ENCODE data around the gene CDH4. TPM values are rescaled to one million over a fixed set of nuclear protein-coding genes. Genes with fewer than 3 reads are reported as not detected.

CDH4 gene
- total RNA-seq, 2 donors from 2014 or later: 0.19 to 0.65 TPM

DNA sequence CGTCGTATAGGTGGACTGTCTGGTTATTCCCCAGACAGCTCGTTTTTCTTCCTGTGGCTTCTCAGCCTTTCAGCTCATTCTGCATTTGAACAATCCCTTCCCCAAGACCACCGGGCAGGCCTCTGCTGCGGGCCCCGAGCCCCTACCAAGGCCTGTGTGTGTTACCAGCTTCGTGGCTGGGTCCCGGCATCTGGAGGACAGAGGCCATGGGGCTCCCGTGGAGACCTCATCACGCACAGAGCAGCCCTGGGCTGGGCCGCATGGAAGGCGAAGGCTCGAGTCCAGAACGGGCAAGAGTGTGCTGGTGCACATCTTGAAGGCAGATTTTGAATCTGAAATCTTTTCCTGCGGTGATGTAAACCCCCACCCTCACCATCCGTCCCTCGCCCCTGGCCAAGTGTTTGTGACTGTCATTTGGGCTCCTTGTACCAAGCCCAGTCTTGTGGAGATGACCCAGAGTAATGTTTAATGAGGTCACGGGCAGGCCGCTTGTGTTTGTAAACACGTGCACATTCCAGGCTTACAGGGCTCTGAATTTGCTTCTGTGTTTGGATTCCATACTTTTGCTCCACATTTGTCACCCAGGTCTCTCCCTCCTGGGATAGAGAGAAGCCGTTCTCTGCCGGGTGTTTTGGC is 119.6 kb downstream of the CDH4 start:
- DNase-seq (ENCODE audit: low spot score): peak; percentile 78
- intact Hi-C loops (cut with DNase I): no loop called here

DNA sequence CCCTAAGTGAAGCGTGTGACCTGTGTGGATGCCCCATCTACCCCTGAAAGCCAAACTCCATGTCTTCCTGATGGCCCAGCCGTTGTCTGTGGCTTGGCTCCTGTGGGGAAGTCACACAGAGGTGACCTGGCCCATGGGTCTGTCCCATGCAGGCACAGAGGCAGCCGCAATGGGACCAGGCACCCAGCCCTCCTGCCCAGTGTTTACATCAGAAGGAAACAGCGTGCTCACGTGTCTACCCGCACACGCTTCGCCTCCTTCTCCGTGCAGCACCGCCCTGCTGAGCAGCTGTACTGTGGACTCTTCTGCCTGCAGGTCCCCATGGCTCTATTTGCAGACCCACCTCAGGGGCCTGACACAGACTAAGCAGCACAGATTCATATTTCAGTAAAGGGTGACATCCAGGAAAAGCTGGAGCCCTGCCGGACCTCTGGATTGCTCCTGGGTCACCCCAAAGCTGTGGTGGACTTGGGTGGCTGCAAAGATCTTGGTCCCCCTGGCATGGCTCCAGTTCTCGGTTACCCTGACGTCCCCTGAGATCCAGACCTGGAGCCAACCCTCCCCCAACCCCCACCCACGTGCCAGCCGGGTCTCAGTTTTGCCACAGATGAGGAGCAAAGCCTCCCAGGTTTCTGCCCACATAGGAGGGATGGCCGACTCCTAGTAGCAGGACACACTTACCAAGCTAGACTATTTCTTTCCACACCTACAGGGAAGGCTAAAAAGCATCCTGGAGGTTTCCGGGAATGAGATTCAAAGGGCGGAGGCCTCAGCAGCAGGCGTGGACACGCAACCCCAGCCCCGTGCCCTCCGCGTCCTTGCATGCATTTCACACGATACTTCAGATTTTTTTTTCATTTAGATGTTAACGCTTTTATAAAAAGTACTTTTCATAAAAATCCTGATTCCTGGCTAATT is 120.3 kb downstream of the CDH4 start:
- intact Hi-C loops (cut with DNase I): no loop called here
- peak; percentile 57 for DNase-seq (ENCODE audit: low spot score)

DNA sequence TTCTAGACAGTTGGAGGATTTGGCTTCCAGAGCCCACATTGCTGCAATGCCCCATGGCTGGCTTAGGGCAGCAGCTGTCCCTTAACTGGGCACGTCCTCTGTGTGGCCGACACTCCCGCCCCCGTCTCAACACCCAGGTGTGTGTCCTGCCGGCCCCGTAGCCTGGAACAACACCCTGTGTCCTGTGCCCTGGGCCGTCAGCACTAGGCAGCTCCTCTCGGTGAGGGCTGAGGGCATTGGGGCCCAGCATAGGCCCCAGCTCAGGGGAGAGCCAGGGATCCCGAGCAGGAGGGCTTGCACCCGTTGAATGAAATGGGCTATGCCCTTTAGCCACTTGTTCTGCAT is 121.0 kb downstream of the CDH4 start:
- DNase-seq (ENCODE audit: low spot score): peak; percentile 64
- intact Hi-C loops (cut with DNase I): no loop called here

DNA sequence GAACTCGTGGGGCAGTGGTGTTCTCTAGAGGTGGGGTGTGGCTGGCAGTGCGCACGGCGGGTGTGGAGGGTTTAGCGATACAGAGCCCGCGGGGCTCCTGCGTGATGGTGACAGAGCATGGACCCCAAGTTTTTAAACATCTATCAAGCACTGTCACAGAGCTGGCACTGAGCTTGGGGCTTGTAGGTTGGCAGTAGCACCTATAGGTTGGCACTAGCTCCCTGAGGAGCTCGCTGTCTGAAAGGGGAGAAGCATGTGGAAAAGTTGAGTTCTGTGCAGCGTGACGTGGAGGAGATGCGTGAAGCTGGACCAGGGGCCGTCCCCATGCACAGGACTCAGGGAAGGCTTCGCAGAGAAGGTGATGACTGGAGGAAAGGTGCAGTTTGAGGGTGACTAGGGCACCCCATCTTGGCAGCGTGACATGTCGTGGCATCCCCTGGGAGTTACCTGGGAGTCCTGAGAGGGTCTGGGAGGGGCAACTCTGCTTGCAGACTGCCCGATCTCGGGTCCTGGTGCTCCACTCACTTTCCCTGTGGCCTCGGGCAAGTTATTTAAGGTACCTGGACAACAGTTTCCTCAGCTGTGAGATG is 122.0 kb downstream of the CDH4 start:
- intact Hi-C loops (cut with DNase I): no loop called here
- DNase-seq (ENCODE audit: low spot score): peak; percentile 61

DNA sequence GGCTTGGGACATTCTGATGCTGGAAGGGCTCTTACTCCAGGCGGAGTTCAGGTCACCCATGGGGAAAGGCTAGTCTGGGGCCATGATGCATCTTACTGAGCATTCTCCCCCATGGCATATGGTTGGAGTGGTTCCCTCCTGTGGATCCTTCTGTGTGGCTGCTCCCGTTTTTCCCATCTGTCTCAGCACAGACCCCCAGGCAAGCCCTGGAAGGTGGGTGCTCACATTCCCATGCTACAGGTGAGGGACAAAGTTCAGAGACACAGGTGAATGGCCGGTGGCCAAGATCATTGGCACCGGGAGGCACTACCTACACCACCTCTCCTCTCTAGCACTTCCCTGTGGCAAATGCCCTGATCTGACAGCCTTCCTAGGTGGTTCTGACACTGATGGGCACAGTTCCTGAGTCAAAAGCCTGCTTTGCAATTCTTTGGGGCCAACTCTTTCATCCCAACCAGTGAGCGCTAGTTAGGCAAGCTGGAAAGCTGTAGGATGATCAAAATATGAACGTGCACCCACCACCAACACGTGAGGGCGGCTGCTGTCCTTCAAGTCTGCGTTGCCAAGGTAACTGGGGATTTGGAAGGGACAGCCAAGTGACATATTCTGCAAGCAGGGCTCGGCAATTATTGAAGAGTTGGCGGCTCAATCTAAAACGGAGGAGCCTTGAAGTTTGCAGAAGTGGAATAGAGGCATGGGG is 124.6 kb downstream of the CDH4 start:
- DNase-seq (ENCODE audit: low spot score): peak; percentile 63

DNA sequence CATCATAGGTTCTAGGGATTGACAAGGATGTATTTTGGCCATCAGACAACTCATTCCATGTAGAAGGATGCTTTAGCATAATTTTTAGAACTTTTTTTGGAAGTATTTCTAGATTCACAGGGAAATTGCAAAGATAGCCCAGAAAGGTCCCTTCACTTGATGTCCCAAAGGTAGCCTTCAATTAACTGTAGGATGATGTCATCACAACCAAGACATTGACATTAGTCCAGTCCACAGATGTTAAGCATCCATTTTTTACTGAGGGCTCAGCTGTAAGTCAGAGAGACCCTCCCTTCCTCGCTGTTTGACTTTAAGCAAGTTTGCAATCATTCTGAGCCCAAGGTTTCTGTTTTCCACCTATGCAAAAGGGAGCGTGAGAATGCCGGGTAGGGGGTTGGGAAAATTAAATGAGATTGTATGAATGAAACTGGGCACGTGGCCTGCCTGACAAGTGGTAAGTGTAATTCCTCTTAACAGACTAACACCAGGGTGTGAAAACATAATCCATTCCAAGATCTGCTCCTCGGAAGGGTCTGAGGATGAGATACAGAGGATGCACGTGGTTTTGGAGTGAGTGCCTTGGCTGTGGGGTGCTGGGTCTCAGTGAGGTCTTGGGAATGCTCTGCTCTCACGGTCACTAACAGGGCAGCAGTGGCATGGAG is 126.8 kb downstream of the CDH4 start:
- DNase-seq (ENCODE audit: low spot score): no peak
- intact Hi-C loops (cut with DNase I): no loop called here

More for the DNA sequence above, 124.6 kb downstream of the CDH4 start:
- intact Hi-C loops (cut with DNase I): no loop called here

- no peak for DNase-seq (ENCODE audit: low spot score)
- intact Hi-C loops (cut with DNase I): no loop called here
Observed at GRCh38 chr20:61379898-61380544, 128.0 kb downstream of the CDH4 start.

DNA sequence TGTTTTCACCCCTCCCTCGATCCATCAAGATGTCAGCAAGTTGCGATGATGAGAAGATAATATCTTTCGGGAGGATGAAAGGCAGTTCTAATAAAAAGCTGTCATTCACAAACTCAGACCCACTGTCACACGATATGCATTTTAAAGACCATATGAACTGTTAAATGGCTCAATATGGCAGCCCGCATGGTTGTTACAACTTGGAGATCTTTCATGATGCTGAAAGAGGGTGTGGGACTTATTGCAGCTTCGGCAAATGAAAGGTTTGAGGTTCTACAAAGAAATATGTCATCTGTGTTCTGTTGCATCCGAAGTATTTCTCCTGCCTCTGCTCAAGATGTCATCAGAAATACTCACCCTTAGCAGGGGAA is 128.5 kb downstream of the CDH4 start:
- no peak for DNase-seq (ENCODE audit: low spot score)
- intact Hi-C loops (cut with DNase I): no loop called here

- no peak for DNase-seq (ENCODE audit: low spot score)
- intact Hi-C loops (cut with DNase I): no loop called here
Observed at GRCh38 chr20:61382194-61382593, 130.1 kb downstream of the CDH4 start.

GRCh38 chr20:61385296-61385695 is 133.2 kb downstream of the CDH4 start:
- intact Hi-C loops (cut with DNase I): loop anchor here in 1 of 2 donors (5.0 kb wide), 1 partner anchor 1438 kb away; no protein-coding TSS in a partner anchor
- DNase-seq (ENCODE audit: low spot score): no peak

- no peak for DNase-seq (ENCODE audit: low spot score)
- intact Hi-C loops (cut with DNase I): loop anchor here in 1 of 2 donors (5.0 kb wide), 1 partner anchor 1438 kb away; no protein-coding TSS in a partner anchor
Observed at GRCh38 chr20:61385731-61386130, 133.7 kb downstream of the CDH4 start.

DNA sequence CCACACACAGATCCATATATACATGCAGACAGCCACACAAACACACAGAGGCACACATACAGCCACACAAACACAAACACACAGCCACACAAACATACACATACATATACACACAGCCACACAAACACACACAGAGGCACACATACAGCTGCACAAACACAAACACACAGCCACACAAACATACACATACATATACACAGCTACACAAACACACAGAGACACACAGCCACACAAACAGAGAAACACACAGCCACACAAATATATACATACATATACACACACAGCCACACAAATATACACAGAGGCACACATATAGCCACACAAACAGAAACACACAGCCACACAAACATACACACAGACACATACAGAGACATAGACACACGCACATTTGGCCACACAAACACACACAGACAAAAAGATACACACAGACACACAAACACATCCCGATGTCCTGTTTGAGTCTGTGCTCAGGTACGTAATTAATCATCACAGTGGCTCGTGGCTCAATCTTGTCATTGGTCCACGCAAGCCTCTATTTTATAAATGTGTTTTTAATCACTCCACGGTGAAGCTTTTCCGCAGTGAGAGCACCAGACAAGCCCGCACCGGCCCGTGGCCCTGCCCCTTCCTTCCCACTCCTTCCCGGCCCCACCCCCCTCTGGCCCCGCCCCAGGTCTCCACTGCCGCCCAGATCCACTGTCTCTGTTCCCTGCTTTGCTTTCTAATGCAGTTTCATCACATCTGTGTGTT is 135.3 kb downstream of the CDH4 start:
- intact Hi-C loops (cut with DNase I): loop anchor here in 1 of 2 donors (5.0 kb wide), 1 partner anchor 1440 kb away; no protein-coding TSS in a partner anchor
- no peak for DNase-seq (ENCODE audit: low spot score)

DNA sequence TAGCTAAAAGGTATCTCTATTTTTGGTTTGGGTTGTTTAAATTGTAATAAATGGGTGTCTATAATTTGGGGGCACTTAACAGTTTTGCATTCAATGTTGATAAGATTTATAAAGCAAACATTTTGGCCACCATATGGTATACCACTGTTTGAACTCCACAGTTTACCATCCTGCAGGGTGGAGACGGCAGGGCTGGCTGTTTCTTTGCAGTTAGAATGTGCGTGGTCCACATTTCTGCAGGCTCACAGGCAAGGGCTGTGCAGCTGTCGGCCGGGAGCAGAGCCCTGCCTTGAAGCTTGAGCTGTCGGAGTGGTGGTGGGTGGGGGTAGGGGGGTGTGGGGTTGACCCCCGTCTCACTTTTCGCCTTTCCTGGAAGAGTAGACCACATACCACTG is 135.9 kb downstream of the CDH4 start:
- DNase-seq (ENCODE audit: low spot score): no peak

GRCh38 chr20:61389077-61389476 is 137.0 kb downstream of the CDH4 start:
- peak; percentile 23 for DNase-seq (ENCODE audit: low spot score)
- intact Hi-C loops (cut with DNase I): loop anchor here in 1 of 2 donors (5.0 kb wide), 1 partner anchor 1442 kb away; no protein-coding TSS in a partner anchor

More for the DNA sequence above, 135.9 kb downstream of the CDH4 start:
- intact Hi-C loops (cut with DNase I): loop anchor here in 1 of 2 donors (5.0 kb wide), 1 partner anchor 1441 kb away; no protein-coding TSS in a partner anchor

- DNase-seq (ENCODE audit: low spot score): peak; percentile 46
- intact Hi-C loops (cut with DNase I): no loop called here
Observed at GRCh38 chr20:61391185-61391584, 139.1 kb downstream of the CDH4 start.

DNA sequence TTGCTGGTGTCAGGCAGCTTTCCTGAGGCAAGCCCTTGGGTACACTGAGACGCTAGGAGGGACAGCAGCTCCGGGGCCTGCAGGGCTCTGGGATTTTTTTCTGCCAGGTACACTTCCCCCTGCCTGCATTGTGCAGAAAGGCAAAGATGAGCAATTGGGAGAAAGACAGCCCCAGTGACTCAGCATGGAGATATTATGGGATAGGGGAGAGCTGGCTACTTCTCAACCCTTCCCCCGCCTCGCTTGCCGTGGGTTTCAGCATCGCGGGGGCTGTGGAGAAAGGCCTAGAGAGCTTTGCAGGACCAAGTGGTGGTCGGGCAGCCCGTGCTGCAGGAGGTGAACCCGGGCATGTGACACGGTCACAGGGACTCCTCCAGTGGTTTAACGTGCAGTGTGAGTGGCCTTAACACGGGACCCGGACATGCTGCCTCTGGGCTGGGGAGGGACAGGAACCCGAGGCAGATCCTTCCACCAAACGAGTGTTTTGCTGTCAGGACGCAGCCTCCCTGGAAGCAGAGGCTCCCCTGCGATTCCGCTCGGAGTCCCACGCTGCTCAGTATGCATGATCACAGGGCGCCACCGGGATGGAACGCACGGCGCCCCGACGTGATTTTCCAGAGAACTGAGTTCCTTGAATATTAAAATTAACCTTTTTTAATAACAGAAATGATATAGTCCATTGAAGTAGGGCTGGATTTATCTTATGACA is 139.9 kb downstream of the CDH4 start:
- intact Hi-C loops (cut with DNase I): no loop called here
- DNase-seq (ENCODE audit: low spot score): peak; percentile 42

Measured in posterior vena cava (tissue), 2 donors.